Measurements from ENCODE around the gene SF1.
A peak's percentile ranks its signal among the peaks of the same experiment; 100 is the strongest.

Gene SF1

DNA sequence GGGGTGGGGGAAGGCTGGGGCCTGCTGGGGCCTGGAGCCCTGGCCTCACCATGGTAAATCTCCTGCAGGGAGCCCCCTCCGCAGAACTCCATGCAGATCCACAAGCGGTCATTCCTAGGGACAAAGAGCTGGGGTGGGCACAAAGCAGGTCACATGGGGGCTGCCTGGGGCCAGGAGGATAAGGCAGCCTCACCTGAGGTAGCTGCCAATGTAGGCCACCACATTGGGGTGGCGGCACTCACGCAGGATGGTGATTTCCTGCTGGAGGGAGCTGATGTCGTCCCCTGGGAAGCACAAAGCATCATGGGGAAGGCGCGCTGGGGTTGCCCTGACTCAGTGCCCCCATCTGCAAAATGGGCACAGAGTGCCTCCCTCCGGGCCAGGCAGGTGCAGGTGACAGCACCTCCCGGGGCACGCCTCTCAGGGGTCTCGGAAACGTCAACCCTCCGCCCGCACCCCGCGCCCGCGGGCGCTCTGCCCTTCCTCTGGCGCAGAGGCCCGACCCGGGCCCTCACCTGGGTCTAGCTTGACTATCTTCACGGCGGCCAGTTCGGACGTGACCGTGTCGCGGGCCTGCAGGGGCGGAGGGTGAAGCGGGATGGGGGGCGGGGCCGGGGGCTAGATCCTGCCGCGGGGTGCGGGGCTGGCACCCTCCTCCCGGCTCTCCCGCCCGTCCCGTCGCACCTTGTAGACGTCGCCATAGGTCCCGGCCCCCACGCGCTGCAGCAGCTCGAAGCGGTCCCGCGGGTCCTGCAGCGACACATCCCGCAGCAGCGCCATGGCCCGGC is 24.2 kb upstream of the SF1 start:
- Histone ChIP-seq H3K4me3 (ENCODE audit: low read depth in 1 of 2, low read length in 2 of 2) (peak overlapping the region; percentile 18 to 62; a peak in 3 of 4 replicates), H3K4me1 (ENCODE audit: insufficient read depth, low read length) (peaks cover 41% of the 10 kb centered on the region), H3K9ac (ENCODE audit: low read depth, low read length) (peak overlapping the region; percentile 54), H4K20me1 (ENCODE audit: insufficient read depth, low read length) (0 out of 2 replicates have a peak, but pooled peaks cover 6% of the 10 kb centered on the region), H2AFZ (ENCODE audit: low read depth, low read length) (peak overlapping the region; percentile 68), H3K27ac (ENCODE audit: low read length) (0 out of 2 replicates have a peak overlapping the region, but pooled peaks have one; percentile 30), H3K36me3 (ENCODE audit: insufficient read depth, low read length) (peaks cover 28% of the 10 kb centered on the region), H3K79me2 (ENCODE audit: insufficient read depth, low read length) (no peaks in the 10 kb centered on the region), H3K9me3 (ENCODE audit: insufficient read depth, low read length, severe bottlenecking) (no peaks in the 10 kb centered on the region), H3K4me2 (ENCODE audit: insufficient read depth, low read length) (peak overlapping the region; percentile 75), H3K27me3 (ENCODE audit: insufficient read depth, low read length, poor library complexity) (no peaks in the 10 kb centered on the region)
- no peak for TF ChIP-seq CTCF (IDR thresholded peaks at IDR 0.05; ENCODE audit: borderline replicate concordance, extremely low read depth, low read length, poor library complexity, severe bottlenecking)
- TF ChIP-seq EZH2 (IDR thresholded peaks at IDR 0.05; ENCODE audit: borderline replicate concordance, low read depth, low read length, severe bottlenecking) = no peak
- DNase-seq (peak; percentile 17), ATAC-seq (ENCODE audit: insufficient read depth, low read depth) (no peak)

- ATAC-seq (ENCODE audit: insufficient read depth, low read depth) (no peak), DNase-seq (no peak)
- Histone ChIP-seq H3K9me3 (ENCODE audit: insufficient read depth, low read length, severe bottlenecking) (no peaks in the 10 kb centered on the region), H3K4me1 (ENCODE audit: insufficient read depth, low read length) (peaks cover 35% of the 10 kb centered on the region), H2AFZ (ENCODE audit: low read depth, low read length) (0 out of 2 replicates have a peak overlapping the region, but pooled peaks have one; percentile 68), H3K27me3 (ENCODE audit: insufficient read depth, low read length, poor library complexity) (no peaks in the 10 kb centered on the region), H4K20me1 (ENCODE audit: insufficient read depth, low read length) (0 out of 2 replicates have a peak, but pooled peaks cover 4% of the 10 kb centered on the region), H3K4me2 (ENCODE audit: insufficient read depth, low read length) (peak overlapping the region; percentile 75), H3K27ac (ENCODE audit: low read length) (0 out of 2 replicates have a peak overlapping the region, but pooled peaks have one; percentile 30), H3K4me3 (ENCODE audit: low read depth in 1 of 2, low read length in 2 of 2) (peak overlapping the region in 1 of 2 experiments; percentile 62; a peak in 2 of 4 replicates), H3K79me2 (ENCODE audit: insufficient read depth, low read length) (no peaks in the 10 kb centered on the region), H3K9ac (ENCODE audit: low read depth, low read length) (peak overlapping the region; percentile 54), H3K36me3 (ENCODE audit: insufficient read depth, low read length) (peaks cover 25% of the 10 kb centered on the region)
- TF ChIP-seq EZH2 (IDR thresholded peaks at IDR 0.05; ENCODE audit: borderline replicate concordance, low read depth, low read length, severe bottlenecking) = no peak
- TF ChIP-seq CTCF (IDR thresholded peaks at IDR 0.05; ENCODE audit: borderline replicate concordance, extremely low read depth, low read length, poor library complexity, severe bottlenecking) = no peak
These were observed 23.4 kb upstream of the SF1 start for GRCh38 chr11:64801561-64802369.

GRCh38 chr11:64801158-64801464 is 22.8 kb upstream of the SF1 start:
- Histone ChIP-seq H3K4me3 (ENCODE audit: low read depth in 1 of 2, low read length in 2 of 2) (no peak overlapping the region), H3K79me2 (ENCODE audit: insufficient read depth, low read length) (no peaks in the 10 kb centered on the region), H3K36me3 (ENCODE audit: insufficient read depth, low read length) (peaks cover 25% of the 10 kb centered on the region), H3K27me3 (ENCODE audit: insufficient read depth, low read length, poor library complexity) (no peaks in the 10 kb centered on the region), H4K20me1 (ENCODE audit: insufficient read depth, low read length) (0 out of 2 replicates have a peak, but pooled peaks cover 3% of the 10 kb centered on the region), H3K27ac (ENCODE audit: low read length) (no peak overlapping the region), H3K4me2 (ENCODE audit: insufficient read depth, low read length) (no peak overlapping the region), H3K9ac (ENCODE audit: low read depth, low read length) (no peak overlapping the region), H2AFZ (ENCODE audit: low read depth, low read length) (no peak overlapping the region), H3K4me1 (ENCODE audit: insufficient read depth, low read length) (peaks cover 35% of the 10 kb centered on the region), H3K9me3 (ENCODE audit: insufficient read depth, low read length, severe bottlenecking) (no peaks in the 10 kb centered on the region)
- DNase-seq (no peak), ATAC-seq (ENCODE audit: insufficient read depth, low read depth) (no peak)
- TF ChIP-seq EZH2 (IDR thresholded peaks at IDR 0.05; ENCODE audit: borderline replicate concordance, low read depth, low read length, severe bottlenecking) (no peak), CTCF (IDR thresholded peaks at IDR 0.05; ENCODE audit: borderline replicate concordance, extremely low read depth, low read length, poor library complexity, severe bottlenecking) (no peak)
